ENCODE measurements around the gene IL13.

The IL13 gene

DNA sequence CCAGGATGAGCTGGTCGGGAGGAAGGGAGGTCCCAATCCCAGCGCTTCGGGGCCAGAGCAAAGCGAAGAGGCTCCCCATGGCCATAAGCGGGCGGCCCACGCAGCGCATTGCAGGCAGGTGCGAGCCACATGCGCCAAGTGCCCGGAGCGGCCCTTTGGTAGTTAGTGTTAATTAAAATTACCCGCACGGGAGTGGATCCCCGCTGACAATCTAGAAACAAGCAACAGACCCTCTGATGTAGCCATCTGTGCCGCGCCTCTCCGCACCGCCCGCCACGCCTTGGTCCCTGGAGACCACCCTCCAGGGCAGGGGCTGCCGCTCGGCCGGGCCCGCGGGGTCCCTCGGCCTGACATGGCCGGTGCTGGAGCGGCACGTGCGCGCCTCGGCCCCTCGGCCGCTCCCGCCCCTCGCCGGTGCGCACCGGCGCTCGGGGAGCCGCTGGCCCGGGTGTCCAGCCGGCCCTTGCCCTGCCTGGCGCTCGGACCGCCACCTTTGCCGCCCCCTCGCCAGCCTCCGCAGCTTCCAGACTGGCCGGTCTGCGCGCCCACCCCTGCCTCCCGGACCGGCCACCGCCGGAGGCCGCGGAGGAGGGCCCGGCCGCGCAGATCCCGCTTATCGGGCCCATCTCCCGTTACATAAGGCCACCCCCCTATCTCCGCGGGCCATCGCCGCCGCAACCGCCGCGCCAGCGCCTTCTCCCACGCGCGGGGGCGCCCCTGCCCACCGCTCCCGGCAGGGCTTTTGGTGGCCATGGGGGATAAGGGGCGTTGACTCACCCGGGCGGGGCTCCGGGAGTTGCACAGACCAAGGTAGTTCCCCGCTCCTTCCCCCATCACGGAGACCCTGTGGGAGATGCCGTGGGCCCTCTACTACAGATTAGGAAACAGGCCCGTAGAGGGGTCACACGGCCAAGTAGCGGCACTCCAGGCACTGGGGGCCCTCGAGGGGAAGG, 1.9 kb upstream of the IL13 start:
- no peak for DNase-seq (ENCODE audit: low read depth in 2 of 2)

DNA sequence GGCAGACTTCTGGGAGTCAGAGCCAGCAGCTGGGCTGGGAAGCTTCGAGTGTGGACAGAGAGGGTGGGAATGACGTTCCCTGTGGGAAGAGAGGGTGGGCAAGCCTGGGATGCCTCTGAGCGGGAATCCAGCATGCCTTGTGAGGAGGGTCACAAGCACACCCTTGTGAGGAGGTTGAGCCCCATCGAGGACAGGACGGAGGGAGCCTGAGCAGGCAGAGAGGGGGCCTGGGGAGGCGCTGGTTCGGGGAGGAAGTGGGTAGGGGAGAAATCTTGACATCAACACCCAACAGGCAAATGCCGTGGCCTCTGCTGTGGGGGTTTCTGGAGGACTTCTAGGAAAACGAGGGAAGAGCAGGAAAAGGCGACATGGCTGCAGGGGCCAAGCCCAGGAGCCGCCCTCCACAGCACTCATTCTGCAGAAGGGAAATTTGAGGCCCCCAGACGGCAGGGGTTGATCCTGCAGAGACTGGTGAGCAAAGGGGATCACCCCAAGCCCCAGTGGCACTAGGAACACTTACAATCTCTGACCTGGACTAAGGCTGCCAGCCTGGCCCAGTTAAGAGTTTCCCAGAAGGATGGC, 1.1 kb upstream of the IL13 start:
- DNase-seq (ENCODE audit: low read depth in 2 of 2), result no peak

- no peak for DNase-seq (ENCODE audit: low read depth in 2 of 2)
These were observed 669 bp downstream of the IL13 start for GRCh38 chr5:132658381-132659302.

- DNase-seq (ENCODE audit: low read depth in 2 of 2), result no peak
These were observed 1.9 kb downstream of the IL13 start for GRCh38 chr5:132659598-132660493.

DNA sequence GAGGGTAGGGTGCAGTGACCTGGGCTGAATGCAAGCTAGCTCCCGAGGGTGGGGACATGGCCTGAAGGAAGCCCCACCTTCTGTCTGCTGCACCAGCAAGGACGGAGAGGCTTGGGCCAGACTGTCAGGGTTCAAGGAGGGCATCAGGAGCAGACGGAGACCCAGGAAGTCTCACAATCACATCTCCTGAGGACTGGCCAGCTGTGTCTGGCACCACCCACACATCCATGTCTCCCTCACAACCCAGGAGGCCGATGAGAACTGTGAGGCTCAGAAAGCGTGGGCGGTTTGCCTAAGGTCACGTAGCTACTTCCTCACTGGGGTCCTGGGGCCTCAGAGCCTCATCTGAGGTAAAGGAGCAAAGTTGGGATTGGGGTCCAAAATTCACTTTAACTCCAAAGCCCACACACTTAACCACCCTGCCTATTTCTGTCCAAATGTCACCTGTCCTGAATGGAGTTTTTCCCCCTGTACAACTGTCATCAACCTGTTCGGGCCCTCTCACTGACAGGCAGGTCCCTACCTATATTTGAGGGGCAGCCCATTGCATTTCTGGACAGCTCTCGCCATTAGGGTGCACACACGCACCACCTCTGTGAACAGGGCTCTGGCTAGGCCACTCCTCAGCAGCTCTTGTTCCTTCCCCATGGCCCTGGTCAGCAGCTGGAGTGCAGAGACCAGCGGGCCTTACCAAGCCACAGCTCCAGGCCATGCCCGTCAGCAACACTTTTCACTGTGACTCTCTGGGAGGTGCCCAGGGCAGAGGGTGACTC, 3.4 kb downstream of the IL13 start:
- DNase-seq (ENCODE audit: low read depth in 2 of 2), result no peak

- no peak for DNase-seq (ENCODE audit: low read depth in 2 of 2)
These were observed 4.0 kb downstream of the IL13 start for GRCh38 chr5:132662004-132662401.

- no peak for DNase-seq (ENCODE audit: low read depth in 2 of 2)
These were observed 5.2 kb downstream of the IL13 start for GRCh38 chr5:132662925-132663770.

- no peak for DNase-seq (ENCODE audit: low read depth in 2 of 2)
These were observed 6.1 kb downstream of the IL13 start for GRCh38 chr5:132663771-132664695.

- DNase-seq (ENCODE audit: low read depth in 2 of 2), result no peak
These were observed 6.8 kb downstream of the IL13 start for GRCh38 chr5:132664696-132665209.

DNA sequence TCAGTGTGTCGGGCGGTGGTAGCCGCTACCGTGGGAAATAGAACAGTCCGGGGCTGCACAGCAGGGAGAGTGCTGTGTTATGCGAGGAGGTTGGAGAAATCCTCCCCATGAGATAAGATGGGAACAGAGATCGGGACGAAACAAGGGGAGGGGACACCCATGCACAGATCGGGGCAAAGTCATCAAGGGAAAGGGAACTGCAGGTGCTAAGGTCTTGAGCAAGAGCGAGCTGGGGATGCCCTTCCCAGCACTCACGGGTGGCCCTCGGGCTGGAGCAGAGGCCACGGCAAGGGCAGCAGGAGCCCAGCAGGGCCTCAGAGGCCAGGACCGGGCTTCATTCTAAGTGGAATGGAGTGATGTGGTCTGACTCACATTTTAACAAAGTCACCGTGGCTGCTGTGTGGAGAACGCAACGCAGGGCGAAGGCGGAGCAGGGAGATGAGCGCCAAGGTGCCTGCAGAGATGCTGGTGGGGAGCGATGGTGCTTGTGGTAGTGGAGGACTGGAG, 7.7 kb downstream of the IL13 start:
- DNase-seq (ENCODE audit: low read depth in 2 of 2), result no peak

GRCh38 chr5:132666310-132667123, 8.5 kb downstream of the IL13 start:
- DNase-seq (ENCODE audit: low read depth in 2 of 2), result no peak

DNA sequence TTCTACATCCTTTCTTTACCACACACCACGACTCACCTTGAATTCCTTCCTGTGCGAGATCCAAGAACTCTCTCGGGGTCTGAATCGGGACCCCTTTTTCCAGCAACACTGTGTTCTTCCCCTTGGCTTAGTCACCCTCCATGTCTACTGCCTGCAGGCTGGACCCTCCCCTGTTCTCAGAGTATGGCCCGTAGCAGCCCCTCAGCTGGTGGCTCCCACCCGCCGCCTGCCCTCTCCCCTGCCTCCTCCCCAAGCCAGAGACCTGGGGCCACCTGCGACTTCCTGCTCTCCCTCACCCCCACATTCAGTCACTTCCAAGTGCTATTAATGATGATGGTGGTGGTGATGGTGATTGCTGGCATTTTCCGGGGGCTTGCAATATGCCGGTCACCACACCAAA, 9.3 kb downstream of the IL13 start:
- no peak for DNase-seq (ENCODE audit: low read depth in 2 of 2)

DNA sequence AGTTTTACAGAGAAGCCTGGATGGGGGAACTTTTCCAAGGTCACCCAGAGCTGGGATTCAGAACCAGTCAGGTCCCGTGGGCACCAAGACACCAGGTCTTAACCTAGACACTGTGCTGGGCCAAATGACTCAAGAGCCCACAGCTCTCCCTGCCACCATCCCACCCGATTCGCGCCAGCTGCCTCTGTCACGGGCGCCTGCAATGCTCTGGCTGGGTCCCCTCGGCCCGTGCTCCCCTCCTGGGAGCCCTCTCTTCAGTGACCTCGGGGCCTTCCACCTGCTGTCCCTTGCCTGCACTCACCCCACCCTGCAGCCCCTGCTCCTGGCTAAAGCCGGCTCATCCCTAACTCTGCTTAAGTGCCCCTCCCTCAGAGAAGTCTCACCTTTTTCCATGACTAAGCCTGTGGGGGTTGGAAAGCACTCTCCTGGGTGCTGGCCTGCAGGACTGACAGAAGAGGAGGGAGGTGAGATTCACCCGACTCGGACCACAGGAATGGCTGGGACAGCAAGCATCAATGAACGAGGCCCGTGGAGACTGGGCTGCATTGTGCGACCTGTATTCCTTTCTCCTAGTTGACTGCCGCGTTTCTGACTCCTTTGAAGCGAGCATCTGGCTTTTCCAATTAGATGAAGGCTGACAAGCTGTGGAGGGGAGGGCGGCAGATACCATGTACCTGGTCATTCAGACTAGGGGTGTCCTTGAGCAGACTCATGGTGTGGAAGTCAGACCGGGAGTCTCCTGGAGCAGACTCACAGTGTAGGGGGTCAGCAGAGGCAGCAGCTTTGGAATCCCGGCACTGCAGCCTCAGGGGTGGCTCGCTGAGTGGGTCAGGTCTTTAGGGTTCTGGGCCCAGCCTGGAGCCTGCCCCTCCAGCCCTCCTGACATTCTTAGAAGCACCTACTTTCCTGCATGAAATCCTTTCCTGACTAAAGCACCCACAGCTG, 10.1 kb downstream of the IL13 start:
- no peak for DNase-seq (ENCODE audit: low read depth in 2 of 2)

DNA sequence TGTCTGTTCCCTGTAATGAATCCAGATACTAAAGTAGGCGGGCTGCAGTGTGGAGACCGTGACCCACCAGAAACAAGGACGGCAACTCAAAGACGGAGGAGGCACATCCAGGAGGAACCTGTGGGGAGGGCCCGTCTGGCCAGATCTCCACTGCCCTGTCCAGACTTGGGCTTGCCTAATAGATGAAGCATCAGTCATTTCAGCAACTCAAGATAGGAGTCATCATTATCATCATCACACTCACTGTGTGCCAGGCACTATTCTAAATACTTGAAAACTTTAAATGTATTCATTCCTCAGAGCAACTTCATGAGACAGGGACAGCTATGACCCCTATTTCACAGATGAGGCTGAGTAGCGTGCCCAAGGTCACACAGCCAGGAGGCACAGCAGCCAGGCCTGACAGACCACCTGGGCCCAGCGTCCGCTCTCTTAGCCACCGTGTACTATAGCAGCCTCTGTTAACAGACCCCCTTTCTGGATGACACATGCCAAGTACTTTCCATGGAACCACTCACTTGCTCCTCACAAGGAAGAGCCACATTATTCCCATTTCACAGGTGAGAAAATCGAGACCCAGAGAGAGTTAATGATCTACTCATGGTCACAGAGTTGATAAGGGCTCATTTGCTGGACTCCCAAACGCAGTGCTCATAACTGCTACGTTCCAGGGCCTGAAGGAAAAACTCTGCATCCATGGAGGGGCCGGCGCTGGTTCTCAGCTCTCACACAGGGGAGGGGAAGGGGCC, 10.9 kb downstream of the IL13 start:
- no peak for DNase-seq (ENCODE audit: low read depth in 2 of 2)

DNA sequence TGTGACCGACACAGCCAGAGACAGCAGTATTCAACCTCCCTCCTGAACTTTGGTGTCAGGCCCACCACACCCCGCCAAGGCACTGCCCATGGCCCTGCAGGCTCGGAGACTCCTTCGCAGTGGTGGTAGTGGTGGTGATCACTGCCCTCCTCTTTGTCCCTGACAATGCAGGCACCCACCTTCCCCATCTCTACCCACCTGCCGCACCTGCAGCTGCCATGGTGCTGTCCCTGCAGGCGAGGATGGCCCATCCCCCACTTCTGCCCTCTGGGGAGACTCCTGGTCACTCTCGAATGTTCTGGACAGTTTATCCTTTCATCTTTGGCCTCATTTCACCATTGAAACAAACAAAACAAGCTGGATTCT, 11.5 kb downstream of the IL13 start:
- DNase-seq (ENCODE audit: low read depth in 2 of 2), result no peak

Measured in fibroblast of skin of left biceps (primary cell).